Left lung (tissue), 10 donors: ENCODE measurements around the gene IRF2BPL. TPM values are rescaled to one million over a fixed set of nuclear protein-coding genes. Genes with fewer than 3 reads are reported as not detected.
A peak's percentile ranks its signal among the peaks of the same experiment; 100 is the strongest.

Source experiments
- ATAC-seq: fragments of 200-7000 bp; cut with Tn5 transposase; one replicate; pipeline ENCODE4 v1.9.1; 2020; ENCODE audit warnings: moderate library complexity
- DNase-seq, 4 donors: peaks; one replicate each; pipeline ENCODE4 v3.0.0-alpha.2; 2013 to 2020
- H3K27ac ChIP-seq, 2 donors: fragments of 200-600 bp; sonication (generic) in 1 of 2; one replicate each; pipeline versions ENCODE4 v1.5.0 to v1.8.0; 2020 to 2021
- H3K27me3 ChIP-seq, 2 donors: fragments of 200-600 bp; sonication (generic) in 1 of 2; one replicate each; pipeline versions ENCODE4 v1.5.0 to v1.8.0; 2020 to 2021
- H3K36me3 ChIP-seq, 2 donors: fragments of 200-600 bp; sonication (generic) in 1 of 2; one replicate each; pipeline versions ENCODE4 v1.5.0 to v1.8.0; 2020 to 2021
- H3K4me1 ChIP-seq, 2 donors: fragments of 200-600 bp; one replicate each; pipeline ENCODE4 v1.8.0; 2021
- H3K4me3 ChIP-seq, 2 donors: fragments of 200-600 bp; sonication (generic) in 1 of 2; one replicate each; pipeline versions ENCODE4 v1.5.0 to v1.8.0; 2020 to 2021; ENCODE audit warnings: mild to moderate bottlenecking in 1 of 2
- H3K9me3 ChIP-seq, 2 donors: fragments of 200-600 bp; sonication (generic) in 1 of 2; one replicate each; pipeline versions ENCODE4 v1.5.0 to v1.8.0; 2020 to 2021
- CTCF ChIP-seq, 2 donors: fragments of 200-600 bp; sonication (generic) in 1 of 2; IDR thresholded peaks; one replicate each; pipeline versions ENCODE4 v1.5.0 to v1.8.0; 2021; ENCODE audit warnings: antibody characterized with exemption in 2 of 2
- intact Hi-C, 2 donors: fragments of 100-400 bp; cut with DNase I; formaldehyde crosslinking; loops; one replicate each; pipeline versions ENCODE4 v1.11.2 to v1.14.2; 2022
- polyA plus RNA-seq, 6 donors: library from polyadenylated mRNA; unstranded; fragments of 120-200 nt; gene quantifications; one replicate each; pipeline ENCODE4 v1.2.1, GENCODE V29; 2013; ENCODE audit not compliant: insufficient read length in 6 of 6
- total RNA-seq, 2 donors: library from RNA; stranded (reverse); fragmentation: NEBNext Ultra II Directional; extraction: Animal tissue kit (Norgen Biotek cat#: 25700); gene quantifications; one replicate each; pipeline ENCODE4 v1.2.1, GENCODE V29; 2021
- donor health status: DM: no; HTN: yes; CAD: no.
- donor health status: DM: no; HTN: no; CAD: no.

The IRF2BPL gene
- total and polyA plus RNA-seq, 8 donors, result 22.8 to 50.0 (median 44.3) TPM

GRCh38 chr14:77035267-77035666, 6.8 kb upstream of the IRF2BPL start:
- ATAC-seq, result no peak
- no peaks in the 10 kb centered on the region for H3K27me3 ChIP-seq
- H3K4me3 ChIP-seq, result no peak overlapping the region
- H3K36me3 ChIP-seq, result no peaks in the 10 kb centered on the region
- TF ChIP-seq CTCF (IDR thresholded peaks at IDR 0.05), result no peak
- peaks cover 56 to 96% of the 10 kb centered on the region in 2 donors for H3K4me1 ChIP-seq
- intact Hi-C loops, result no loop called here
- DNase-seq, result no peak
- peak overlapping the region in 1 of 2 donors; percentile 100 for H3K27ac ChIP-seq
- H3K9me3 ChIP-seq, result no peaks in the 10 kb centered on the region

- Histone ChIP-seq H3K4me3 (peak overlapping the region; percentile 37 to 58), H3K4me1 (peaks cover 57 to 98% of the 10 kb centered on the region in 2 donors), H3K27me3 (no peaks in the 10 kb centered on the region), H3K27ac (peak overlapping the region; percentile 99 to 100), H3K36me3 (no peaks in the 10 kb centered on the region), H3K9me3 (no peaks in the 10 kb centered on the region)
- intact Hi-C loops, result no loop called here
- DNase-seq (peak in 3 of 4 donors; percentile 88 to 96 (median 91)), ATAC-seq (peak; percentile 75)
- TF ChIP-seq CTCF (IDR thresholded peaks at IDR 0.05), result no peak
These were observed 5.4 kb upstream of the IRF2BPL start for GRCh38 chr14:77033622-77034589.

- intact Hi-C loops, result no loop called here
- H3K27ac ChIP-seq, result peak overlapping the region; percentile 99 to 100
- no peaks in the 10 kb centered on the region for H3K36me3 ChIP-seq
- TF ChIP-seq CTCF (IDR thresholded peaks at IDR 0.05), result peak in 1 of 2 donors; percentile 21
- H3K9me3 ChIP-seq, result no peaks in the 10 kb centered on the region
- ATAC-seq (peak; percentile 66), DNase-seq (peak; percentile 92 to 96 (median 92))
- no peaks in the 10 kb centered on the region for H3K27me3 ChIP-seq
- peak overlapping the region; percentile 37 to 58 for H3K4me3 ChIP-seq
- peaks cover 51 to 91% of the 10 kb centered on the region in 2 donors for H3K4me1 ChIP-seq
These were observed 4.5 kb upstream of the IRF2BPL start for GRCh38 chr14:77032844-77033621.

GRCh38 chr14:77032491-77032843, 4.0 kb upstream of the IRF2BPL start:
- ATAC-seq (no peak), DNase-seq (no peak)
- Histone ChIP-seq H3K4me1 (peaks cover 47 to 85% of the 10 kb centered on the region in 2 donors), H3K27me3 (no peaks in the 10 kb centered on the region), H3K9me3 (no peaks in the 10 kb centered on the region), H3K4me3 (peak overlapping the region in 1 of 2 donors; percentile 58), H3K27ac (peak overlapping the region; percentile 99 to 100), H3K36me3 (no peaks in the 10 kb centered on the region)
- intact Hi-C loops, result no loop called here
- no peak for TF ChIP-seq CTCF (IDR thresholded peaks at IDR 0.05)
